Erythroblast (primary cell): ENCODE data around the gene FGG.

Experiments used
- GATA1 ChIP-seq: IDR thresholded peaks from 2 replicates; pipeline ENCODE4 v1.6.1; 2011; ENCODE audit warnings: low read depth, mild to moderate bottlenecking, control low read depth, low read length, moderate library complexity
- POLR2A ChIP-seq: IDR thresholded peaks from 2 replicates; pipeline ENCODE4 v1.6.1; 2011; ENCODE audit warnings: mild to moderate bottlenecking, low read length

- no peak for TF ChIP-seq POLR2A
- no peak for TF ChIP-seq GATA1
Observed at GRCh38 chr4:154604696-154605200, 7.7 kb downstream of the FGG start.
